HCT116 (cell line): ENCODE measurements around the gene CFAP61. TPM values are rescaled to one million over a fixed set of nuclear protein-coding genes. Genes with fewer than 3 reads are reported as not detected.

Experiments used
- ATAC-seq: fragments of 200-7000 bp; cut with Tn5 transposase; 2 replicates; pipeline ENCODE4 v1.9.1; 2020; ENCODE audit warnings: mild to moderate bottlenecking, moderate library complexity
- BruUV-seq: library from RNA; stranded (reverse); fragments of 400-500 nt; replicated peaks from 2 replicates; lab custom pipeline; 2021; lab: Mats Ljungman, UMichigan
- CTCF ChIA-PET: fragments of 300-600 bp; sonication (Branson Sonifier 250); formaldehyde crosslinking; loops from one replicate; lab custom pipeline; 2021; ENCODE audit warnings: antibody characterized with exemption; lab: Charles Lee
- POLR2A ChIA-PET: fragments of 300-600, 350-600 bp; sonication (Branson Sonifier 250); formaldehyde crosslinking; loops from one replicate; lab custom pipeline; 2021; ENCODE audit warnings: antibody characterized with exemption; lab: Charles Lee
- RAD21 ChIA-PET, 2 experiments: fragments of 300-600 bp; sonication (Branson Sonifier 250); formaldehyde crosslinking; loops; one replicate each; lab custom pipeline; 2023; ENCODE audit warnings: low total read pairs in 2 of 2; ENCODE audit not compliant: uncharacterized antibody in 2 of 2, unreplicated experiment in 2 of 2, low non-redundant PET in 1 of 2; lab: Charles Lee
- DNase-seq: peaks from one replicate; pipeline ENCODE4 v3.0.0-alpha.2; 2010; ENCODE audit warnings: low read depth, low spot score
- H2AFZ ChIP-seq: fragments of 200-600 bp; shearing (Covaris generic), sonication (generic); 2 replicates; pipeline ENCODE4 v1.6.1; 2017; ENCODE audit warnings: low read depth, mixed run types, mixed read lengths, antibody characterized with exemption, low read length; ENCODE audit not compliant: poor library complexity, severe bottlenecking
- H3K27ac ChIP-seq: 2 replicates; pipeline ENCODE4 v1.5.1; 2012; ENCODE audit warnings: low read depth, low read length
- H3K27me3 ChIP-seq: fragments of 200-600 bp; sonication (generic); 2 replicates; pipeline ENCODE4 v1.6.1; 2016; ENCODE audit warnings: mixed run types, low read length, mixed read lengths; ENCODE audit not compliant: insufficient read depth
- H3K36me3 ChIP-seq, 2 experiments: fragments of 200-500 bp in 1 of 2; fragments of 200-600 bp in 1 of 2; sonication (Bioruptor generic) in 1 of 2; sonication (generic) in 1 of 2; 2 replicates each; pipeline versions ENCODE4 v1.5.1 to v1.6.1; 2014 to 2016; ENCODE audit warnings: low read length in 2 of 2, inconsistent platforms in 1 of 2, mixed read lengths in 1 of 2, mixed run types in 1 of 2; ENCODE audit not compliant: insufficient read depth in 2 of 2, control insufficient read depth in 1 of 2
- H3K4me1 ChIP-seq, 2 experiments: fragments of 200-600 bp in 1 of 2; sonication (generic) in 1 of 2; 2 replicates each; pipeline versions ENCODE4 v1.5.1 to v1.6.1; 2012 to 2017; ENCODE audit warnings: low read length in 2 of 2, inconsistent platforms in 1 of 2, mild to moderate bottlenecking in 1 of 2, mixed read lengths in 1 of 2, mixed run types in 1 of 2, moderate library complexity in 1 of 2; ENCODE audit not compliant: insufficient read depth in 2 of 2, control insufficient read depth in 1 of 2
- H3K4me2 ChIP-seq: fragments of 200-600 bp; sonication (generic); 2 replicates; pipeline ENCODE4 v1.6.1; 2017; ENCODE audit warnings: mixed run types, low read length, mixed read lengths
- H3K4me3 ChIP-seq, 2 experiments: fragments of 200-600 bp in 1 of 2; sonication (generic) in 1 of 2; replicated peaks in 1 of 2; 2 replicates each; pipeline ENCODE4 v1.5.1; 2011 to 2016; ENCODE audit warnings: low read length in 2 of 2, control low read depth in 1 of 2, low read depth in 1 of 2, mild to moderate bottlenecking in 1 of 2, mixed read lengths in 1 of 2, mixed run types in 1 of 2
- H3K79me2 ChIP-seq: fragments of 200-600 bp; sonication (generic); 2 replicates; pipeline ENCODE4 v1.6.1; 2017; ENCODE audit warnings: mild to moderate bottlenecking, mixed run types, low read length, moderate library complexity, mixed read lengths; ENCODE audit not compliant: insufficient read depth
- H3K9ac ChIP-seq: fragments of 200-600 bp; sonication (generic); 2 replicates; pipeline ENCODE4 v1.6.1; 2016; ENCODE audit warnings: low read length, mixed read lengths
- H3K9me2 ChIP-seq: fragments of 200-600 bp; sonication (generic), shearing (Covaris generic); 2 replicates; pipeline ENCODE4 v1.6.1; 2017; ENCODE audit warnings: mixed run types, mild to moderate bottlenecking, moderate library complexity; ENCODE audit not compliant: insufficient read depth
- H3K9me3 ChIP-seq, 2 experiments: fragments of 200-500 bp in 1 of 2; fragments of 200-600 bp in 1 of 2; sonication (Bioruptor generic) in 1 of 2; sonication (generic) in 1 of 2; 2 replicates each; pipeline ENCODE4 v1.6.1; 2014 to 2017; ENCODE audit warnings: low read length in 2 of 2, mixed read lengths in 2 of 2, inconsistent platforms in 1 of 2, low read depth in 1 of 2, mild to moderate bottlenecking in 1 of 2, mixed run types in 1 of 2, moderate library complexity in 1 of 2; ENCODE audit not compliant: control insufficient read depth in 1 of 2, insufficient read depth in 1 of 2
- H4K20me1 ChIP-seq: fragments of 200-600 bp; sonication (generic), shearing (Covaris generic); 2 replicates; pipeline ENCODE4 v1.6.1; 2017; ENCODE audit warnings: mixed run types, mild to moderate bottlenecking, moderate library complexity; ENCODE audit not compliant: insufficient read depth
- CBX3 ChIP-seq: IDR thresholded peaks from 2 replicates; pipeline ENCODE4 v1.6.1; 2012; ENCODE audit warnings: low read depth
- CEBPB ChIP-seq: IDR thresholded peaks from 2 replicates; pipeline ENCODE4 v1.6.1; 2012; ENCODE audit warnings: low read depth
- EGR1 ChIP-seq: IDR thresholded peaks from 2 replicates; pipeline ENCODE4 v1.6.1; 2012; ENCODE audit warnings: low read depth
- ELF1 ChIP-seq: IDR thresholded peaks from 2 replicates; pipeline ENCODE4 v1.6.1; 2012; ENCODE audit warnings: low read depth, borderline replicate concordance
- EZH2 ChIP-seq: fragments of 200-600 bp; sonication (generic); IDR thresholded peaks from 2 replicates; pipeline ENCODE4 v1.6.1; 2017; ENCODE audit warnings: antibody characterized with exemption, mixed run types
- EZH2phosphoT487 ChIP-seq: fragments of 200-600 bp; IDR thresholded peaks from 2 replicates; pipeline ENCODE4 v1.6.1; 2018; ENCODE audit warnings: antibody characterized with exemption, borderline replicate concordance
- FOSL1 ChIP-seq: IDR thresholded peaks from 2 replicates; pipeline ENCODE4 v1.6.1; 2012; ENCODE audit warnings: low read depth
- JUND ChIP-seq: IDR thresholded peaks from 2 replicates; pipeline ENCODE4 v1.6.1; 2012
- POLR2A ChIP-seq: IDR thresholded peaks from 2 replicates; pipeline ENCODE4 v1.7.0; 2011; ENCODE audit warnings: borderline replicate concordance; ENCODE audit not compliant: insufficient read depth, insufficient read length; ENCODE audit errors: extremely low read depth
- POLR2AphosphoS5 ChIP-seq: IDR thresholded peaks from 2 replicates; pipeline ENCODE4 v1.6.1; 2011; ENCODE audit warnings: mild to moderate bottlenecking, low read depth, low read length, moderate library complexity
- RAD21 ChIP-seq: IDR thresholded peaks from 2 replicates; pipeline ENCODE4 v1.6.1; 2012; ENCODE audit warnings: low read depth, mild to moderate bottlenecking
- SIN3A ChIP-seq: IDR thresholded peaks from 2 replicates; pipeline ENCODE4 v1.6.1; 2012; ENCODE audit warnings: low read depth
- SRF ChIP-seq: IDR thresholded peaks from 2 replicates; pipeline ENCODE4 v1.6.1; 2012; ENCODE audit warnings: low read depth
- TCF7L2 ChIP-seq: IDR thresholded peaks from 2 replicates; pipeline ENCODE4 v1.7.0; 2011; ENCODE audit warnings: borderline replicate concordance, inconsistent platforms; ENCODE audit not compliant: insufficient read depth, insufficient read length; ENCODE audit errors: extremely low read depth
- YY1 ChIP-seq: IDR thresholded peaks from 2 replicates; pipeline ENCODE4 v1.6.1; 2011; ENCODE audit warnings: low read length, low read depth, moderate library complexity, mild to moderate bottlenecking; ENCODE audit not compliant: insufficient replicate concordance; ENCODE audit errors: extremely low read depth
- ZFX ChIP-seq: fragments of 450-650 bp; IDR thresholded peaks from 2 replicates; pipeline ENCODE4 v1.6.1; 2017
- ZNF274 ChIP-seq: fragments of 200-500 bp; sonication (Bioruptor generic); IDR thresholded peaks from 2 replicates; pipeline ENCODE4 v1.6.1; 2014; ENCODE audit warnings: mild to moderate bottlenecking, low read depth, low read length, inconsistent platforms
- intact Hi-C: fragments of 100-400 bp; cut with micrococcal nuclease; formaldehyde crosslinking; loops from 2 replicates; pipeline ENCODE4 v1.10.0; 2022
- total RNA-seq: library from RNA; stranded (reverse); gene quantifications from one replicate; pipeline ENCODE4 v1.2.1, GENCODE V29; 2021; ENCODE audit not compliant: unreplicated experiment
- TF ChIP-seq, protein P1 (sequence below): IDR thresholded peaks from 2 replicates; pipeline ENCODE4 v1.6.1; 2012
- TF ChIP-seq, protein P2 (sequence below), 3 experiments: fragments of 200-600 bp in 1 of 3; sonication (generic) in 1 of 3; IDR thresholded peaks in 2 of 3; conservative IDR thresholded peaks in 1 of 3; 2 replicates each; pipeline ENCODE4 v1.5.1; 2012 to 2017; ENCODE audit warnings: low read depth in 2 of 3, low read length in 2 of 3, antibody characterized with exemption in 1 of 3, borderline replicate concordance in 1 of 3, control low read depth in 1 of 3, mild to moderate bottlenecking in 1 of 3, mixed read lengths in 1 of 3, mixed run types in 1 of 3, moderate library complexity in 1 of 3; ENCODE audit not compliant: insufficient read depth in 1 of 3
- TF ChIP-seq, protein P3 (sequence below): IDR thresholded peaks from 2 replicates; pipeline ENCODE4 v1.6.1; 2011; ENCODE audit warnings: mild to moderate bottlenecking, low read length, moderate library complexity; ENCODE audit not compliant: insufficient replicate concordance; ENCODE audit errors: extremely low read depth

Gene CFAP61
- total RNA-seq, 1 experiment from 2014 or later, result 1.7 TPM

DNA sequence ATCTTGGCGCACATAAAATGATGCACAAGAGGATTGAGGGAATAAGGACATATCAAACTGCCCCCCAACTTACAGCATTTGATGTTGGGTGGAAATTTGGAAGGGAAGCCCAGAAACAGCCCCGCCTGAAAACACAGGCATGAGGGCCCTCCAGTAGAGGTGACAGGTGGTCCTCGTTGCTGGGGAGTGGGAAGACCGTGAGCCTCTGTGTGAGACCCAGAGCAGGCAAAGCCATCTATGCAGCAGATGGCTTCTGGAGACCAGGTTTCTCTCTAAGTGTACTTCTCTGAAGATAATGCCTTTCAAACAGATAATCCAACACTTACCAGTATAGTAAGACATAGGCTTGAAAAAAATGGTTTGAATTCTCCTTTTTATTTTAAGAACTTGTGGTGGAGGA is 183.3 kb downstream of the CFAP61 start:
- ChIA-PET CTCF (interaction anchor here (2.1 kb wide), 1 partner anchor 152 kb away, joined by 6 read pairs; no protein-coding TSS in a partner anchor), RAD21 (no interaction called here), POLR2A (no interaction called here)
- intact Hi-C loops, result loop anchor here (10.0 kb wide), 1 partner anchor 451 kb away; no protein-coding TSS in a partner anchor
- no peak overlapping the region for H3K9ac ChIP-seq
- TF ChIP-seq, protein P1, sequence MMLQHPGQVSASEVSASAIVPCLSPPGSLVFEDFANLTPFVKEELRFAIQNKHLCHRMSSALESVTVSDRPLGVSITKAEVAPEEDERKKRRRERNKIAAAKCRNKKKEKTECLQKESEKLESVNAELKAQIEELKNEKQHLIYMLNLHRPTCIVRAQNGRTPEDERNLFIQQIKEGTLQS, result no peak
- TF ChIP-seq EGR1 (no peak), EZH2phosphoT487 (no peak), CBX3 (no peak), YY1 (no peak), CEBPB (no peak), EZH2 (no peak), ZNF274 (no peak), ZFX (no peak), POLR2A (no peak), RAD21 (no peak), SRF (no peak), ELF1 (no peak), JUND (no peak), TCF7L2 (no peak), SIN3A (no peak), POLR2AphosphoS5 (no peak), FOSL1 (no peak)
- TF ChIP-seq, protein P2, sequence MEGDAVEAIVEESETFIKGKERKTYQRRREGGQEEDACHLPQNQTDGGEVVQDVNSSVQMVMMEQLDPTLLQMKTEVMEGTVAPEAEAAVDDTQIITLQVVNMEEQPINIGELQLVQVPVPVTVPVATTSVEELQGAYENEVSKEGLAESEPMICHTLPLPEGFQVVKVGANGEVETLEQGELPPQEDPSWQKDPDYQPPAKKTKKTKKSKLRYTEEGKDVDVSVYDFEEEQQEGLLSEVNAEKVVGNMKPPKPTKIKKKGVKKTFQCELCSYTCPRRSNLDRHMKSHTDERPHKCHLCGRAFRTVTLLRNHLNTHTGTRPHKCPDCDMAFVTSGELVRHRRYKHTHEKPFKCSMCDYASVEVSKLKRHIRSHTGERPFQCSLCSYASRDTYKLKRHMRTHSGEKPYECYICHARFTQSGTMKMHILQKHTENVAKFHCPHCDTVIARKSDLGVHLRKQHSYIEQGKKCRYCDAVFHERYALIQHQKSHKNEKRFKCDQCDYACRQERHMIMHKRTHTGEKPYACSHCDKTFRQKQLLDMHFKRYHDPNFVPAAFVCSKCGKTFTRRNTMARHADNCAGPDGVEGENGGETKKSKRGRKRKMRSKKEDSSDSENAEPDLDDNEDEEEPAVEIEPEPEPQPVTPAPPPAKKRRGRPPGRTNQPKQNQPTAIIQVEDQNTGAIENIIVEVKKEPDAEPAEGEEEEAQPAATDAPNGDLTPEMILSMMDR (IDR thresholded peaks at IDR 0.05 in 2 of 3, conservative IDR thresholded peaks at IDR 0.05 in 1 of 3; ENCODE audit: borderline replicate concordance in 1 of 3, insufficient read depth in 1 of 3, low read depth in 2 of 3, low read length in 2 of 3), result no peak
- TF ChIP-seq, protein P3, sequence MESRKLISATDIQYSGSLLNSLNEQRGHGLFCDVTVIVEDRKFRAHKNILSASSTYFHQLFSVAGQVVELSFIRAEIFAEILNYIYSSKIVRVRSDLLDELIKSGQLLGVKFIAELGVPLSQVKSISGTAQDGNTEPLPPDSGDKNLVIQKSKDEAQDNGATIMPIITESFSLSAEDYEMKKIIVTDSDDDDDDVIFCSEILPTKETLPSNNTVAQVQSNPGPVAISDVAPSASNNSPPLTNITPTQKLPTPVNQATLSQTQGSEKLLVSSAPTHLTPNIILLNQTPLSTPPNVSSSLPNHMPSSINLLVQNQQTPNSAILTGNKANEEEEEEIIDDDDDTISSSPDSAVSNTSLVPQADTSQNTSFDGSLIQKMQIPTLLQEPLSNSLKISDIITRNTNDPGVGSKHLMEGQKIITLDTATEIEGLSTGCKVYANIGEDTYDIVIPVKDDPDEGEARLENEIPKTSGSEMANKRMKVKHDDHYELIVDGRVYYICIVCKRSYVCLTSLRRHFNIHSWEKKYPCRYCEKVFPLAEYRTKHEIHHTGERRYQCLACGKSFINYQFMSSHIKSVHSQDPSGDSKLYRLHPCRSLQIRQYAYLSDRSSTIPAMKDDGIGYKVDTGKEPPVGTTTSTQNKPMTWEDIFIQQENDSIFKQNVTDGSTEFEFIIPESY, result no peak
- no peak overlapping the region for H3K4me2 ChIP-seq
- H3K36me3 ChIP-seq, result no peaks in the 10 kb centered on the region
- H3K79me2 ChIP-seq, result no peaks in the 10 kb centered on the region
- no peaks in the 10 kb centered on the region for H3K27me3 ChIP-seq
- DNase-seq (no peak), ATAC-seq (no peak)
- no peaks in the 10 kb centered on the region for H3K9me2 ChIP-seq
- no peaks in the 10 kb centered on the region for H3K9me3 ChIP-seq
- no peaks in the 10 kb centered on the region for H4K20me1 ChIP-seq
- no peak overlapping the region for H3K4me3 ChIP-seq
- no TSS peak for BruUV-seq
- no peak overlapping the region for H3K27ac ChIP-seq
- H2AFZ ChIP-seq, result no peak overlapping the region
- H3K4me1 ChIP-seq, result no peaks in the 10 kb centered on the region
